HepG2 (cell line): ENCODE data around the gene SMURF2. TPM values are rescaled to one million over a fixed set of nuclear protein-coding genes. Genes with fewer than 3 reads are reported as not detected.

ENCODE experiments used
- ATAC-seq: fragments of 200-7000 bp; cut with Tn5 transposase; 3 replicates; pipeline ENCODE4 v1.9.1; 2020; ENCODE audit warnings: mild to moderate bottlenecking, moderate library complexity
- BruUV-seq: library from RNA; stranded (reverse); fragments of 400-500 nt; replicated peaks from 2 replicates; lab custom pipeline; 2021; lab: Mats Ljungman, UMichigan
- CTCF ChIA-PET: fragments of 300-600 bp; formaldehyde crosslinking; extraction: SDS; loops from one replicate; lab custom pipeline; 2021; ENCODE audit warnings: low total read pairs, inconsistent platforms, low intra/inter-chr PET ratio; lab: Yijun Ruan, JAX
- POLR2A ChIA-PET: fragments of 350-600 bp; sonication (Branson Sonifier 250); formaldehyde crosslinking; loops from one replicate; lab custom pipeline; 2020; ENCODE audit warnings: antibody characterized with exemption, inconsistent platforms; lab: Yijun Ruan, JAX
- DNase-seq: peaks from one replicate; pipeline ENCODE4 v3.0.0-alpha.2; 2015; ENCODE audit warnings: low spot score
- FAIRE-seq: peaks from 3 replicates; lab custom pipeline; 2011; peaks lifted over from hg19 to GRCh38; lab: Jason Lieb, UNC
- H2AFZ ChIP-seq: one replicate; pipeline ENCODE4 v1.6.1; 2011; ENCODE audit warnings: low read length, inconsistent platforms
- H3K27ac ChIP-seq: fragments of 300-600 bp; 3 replicates; pipeline ENCODE4 v1.8.0; 2011; ENCODE audit warnings: mixed run types, mild to moderate bottlenecking, mixed read lengths, low read length, inconsistent platforms; ENCODE audit not compliant: insufficient read depth; ENCODE audit errors: extremely low read length
- H3K27me3 ChIP-seq, 2 experiments: fragments of 200-600 bp in 1 of 2; 2 replicates in 1 of 2; 3 replicates in 1 of 2; pipeline versions ENCODE4 v1.6.0 to v1.8.0; 2011; ENCODE audit warnings: low read length in 2 of 2, mild to moderate bottlenecking in 2 of 2, moderate library complexity in 2 of 2, inconsistent platforms in 1 of 2; ENCODE audit not compliant: insufficient read depth in 2 of 2, control insufficient read depth in 1 of 2
- H3K36me3 ChIP-seq, 2 experiments: fragments of 200-600 bp in 1 of 2; replicated peaks in 1 of 2; 2 replicates in 1 of 2; 3 replicates in 1 of 2; pipeline versions ENCODE4 v1.5.1 to v1.8.0; 2011; ENCODE audit warnings: low read length in 2 of 2, inconsistent platforms in 1 of 2; ENCODE audit not compliant: insufficient read depth in 2 of 2, control insufficient read depth in 1 of 2
- H3K4me1 ChIP-seq: 2 replicates; pipeline ENCODE4 v1.5.1; 2012; ENCODE audit warnings: low read length, inconsistent platforms; ENCODE audit not compliant: insufficient read depth
- H3K4me2 ChIP-seq: 2 replicates; pipeline ENCODE4 v1.6.0; 2011; ENCODE audit warnings: low read depth, low read length, inconsistent platforms
- H3K4me3 ChIP-seq, 3 experiments: fragments of 200-600 bp in 1 of 3; sonication (generic), shearing (Covaris generic) in 1 of 3; replicated peaks in 1 of 3; 2 replicates each; pipeline ENCODE4 v1.5.1; 2011 to 2016; ENCODE audit warnings: low read length in 3 of 3, inconsistent platforms in 2 of 3, low read depth in 2 of 3, mild to moderate bottlenecking in 2 of 3, control low read depth in 1 of 3, mixed read lengths in 1 of 3; ENCODE audit not compliant: insufficient read depth in 1 of 3
- H3K79me2 ChIP-seq: one replicate; pipeline ENCODE4 v1.6.1; 2011; ENCODE audit warnings: low read length, inconsistent platforms; ENCODE audit not compliant: insufficient read depth
- H3K9ac ChIP-seq: 2 replicates; pipeline ENCODE4 v1.6.0; 2011; ENCODE audit warnings: mild to moderate bottlenecking, low read depth, low read length, inconsistent platforms; ENCODE audit not compliant: insufficient read depth
- H3K9me3 ChIP-seq: 2 replicates; pipeline ENCODE4 v1.5.1; 2012; ENCODE audit warnings: mild to moderate bottlenecking, low read length
- H4K20me1 ChIP-seq: 2 replicates; pipeline ENCODE4 v1.6.0; 2011; ENCODE audit warnings: inconsistent platforms, mild to moderate bottlenecking, low read length, moderate library complexity; ENCODE audit not compliant: insufficient read depth
- ARID2 ChIP-seq: sonication (generic); formaldehyde crosslinking; IDR thresholded peaks from 2 replicates; pipeline ENCODE4 v1.8.1; 2022; ENCODE audit warnings: mild to moderate bottlenecking, missing genetic modification reagents, borderline replicate concordance
- ETV6 ChIP-seq: sonication (generic); formaldehyde crosslinking; conservative IDR thresholded peaks from 2 replicates; pipeline ENCODE4 v1.4.0; 2020; ENCODE audit warnings: missing genetic modification reagents
- FOXA3 ChIP-seq: IDR thresholded peaks from 2 replicates; pipeline ENCODE4 v1.6.1; 2016; ENCODE audit warnings: missing genetic modification reagents, missing compliant biosample characterization
- GABPA ChIP-seq, 2 experiments: IDR thresholded peaks; 2 replicates each; pipeline ENCODE4 v1.6.1; 2011 to 2016; ENCODE audit warnings: low read depth in 2 of 2, low read length in 1 of 2, missing biosample characterization in 1 of 2, missing genetic modification characterization in 1 of 2
- HIVEP1 ChIP-seq: sonication (generic); formaldehyde crosslinking; IDR thresholded peaks from 2 replicates; pipeline ENCODE4 v1.4.0; 2020; ENCODE audit warnings: mild to moderate bottlenecking, missing genetic modification reagents
- NCOA1 ChIP-seq: sonication (generic); formaldehyde crosslinking; IDR thresholded peaks from 2 replicates; pipeline ENCODE4 v1.9.0; 2021; ENCODE audit warnings: missing genetic modification reagents
- NFIB ChIP-seq: sonication (generic); formaldehyde crosslinking; IDR thresholded peaks from 2 replicates; pipeline ENCODE4 v1.9.0; 2021; ENCODE audit warnings: missing genetic modification reagents, mild to moderate bottlenecking, borderline replicate concordance
- RFXANK ChIP-seq: IDR thresholded peaks from 2 replicates; pipeline ENCODE4 v1.6.1; 2016
- SYNCRIP ChIP-seq: fragments of 200-400 bp; formaldehyde crosslinking; IDR thresholded peaks from 2 replicates; pipeline ENCODE4 v1.6.1; 2018; ENCODE audit warnings: mild to moderate bottlenecking, low read depth, low read length; ENCODE audit not compliant: insufficient read depth
- ZNF121 ChIP-seq: sonication (generic); formaldehyde crosslinking; IDR thresholded peaks from 2 replicates; pipeline ENCODE4 v1.5.0; 2020; ENCODE audit warnings: mild to moderate bottlenecking, missing genetic modification reagents
- ZNF136 ChIP-seq: sonication (generic); formaldehyde crosslinking; IDR thresholded peaks from 2 replicates; pipeline ENCODE4 v1.8.1; 2022; ENCODE audit warnings: low read depth, mild to moderate bottlenecking, moderate library complexity, missing genetic modification reagents
- ZNF230 ChIP-seq: sonication (generic); formaldehyde crosslinking; IDR thresholded peaks from 2 replicates; pipeline ENCODE4 v1.4.0; 2020; ENCODE audit warnings: mild to moderate bottlenecking, missing genetic modification reagents
- ZNF777 ChIP-seq: sonication (generic); formaldehyde crosslinking; IDR thresholded peaks from 2 replicates; pipeline ENCODE4 v1.4.0; 2020; ENCODE audit warnings: missing genetic modification reagents
- ZNF781 ChIP-seq: sonication (generic); formaldehyde crosslinking; IDR thresholded peaks from 2 replicates; pipeline ENCODE4 v1.5.1; 2020; ENCODE audit warnings: borderline replicate concordance, mild to moderate bottlenecking, missing genetic modification reagents; ENCODE audit errors: not compliant biosample characterization
- WGBS: methylation state at CpG from one replicate; pipeline ENCODE4 v1.1.6; 2017; ENCODE audit warnings: low lambda C conversion rate; 5-methylcytosine and 5-hydroxymethylcytosine counted together
- in situ Hi-C: cut with HindIII; loops from 2 replicates; pipeline ENCODE4 v1.10.0; 2017; ENCODE audit warnings: low pct_unique_long_range_greater_than_20kb; ENCODE audit not compliant: extremely low pct_ligation_motif_present
- intact Hi-C: fragments of 100-400 bp; cut with micrococcal nuclease; formaldehyde crosslinking; loops from one replicate; pipeline ENCODE4 v1.10.0; 2022; ENCODE audit not compliant: unreplicated experiment
- polyA plus RNA-seq, 8 experiments: library from polyadenylated mRNA; depleted of rRNA in 3 of 8; stranded (reverse) in 7 of 8; unstranded in 1 of 8; fragments of >200 nt; fragmentation: Illumina TruSeq in 4 of 8; extraction: Trizol in 4 of 8; gene quantifications; 2 replicates each; pipeline versions ENCODE4 v1.2.1 to v1.2.3, GENCODE V29; 2011 to 2016; ENCODE audit warnings: low read depth in 4 of 8, missing spikeins in 1 of 8, mixed read lengths in 1 of 8; ENCODE audit not compliant: insufficient read depth in 1 of 8
- total RNA-seq, 5 experiments: library from RNA; depleted of rRNA; stranded (reverse); fragments of >200 nt; fragmentation: Illumina TruSeq; extraction: Trizol; gene quantifications; 2 replicates each; pipeline ENCODE4 v1.2.3, GENCODE V29; 2016; ENCODE audit warnings: low read depth in 1 of 5
- TF ChIP-seq, protein P1 (sequence below): sonication (generic); formaldehyde crosslinking; IDR thresholded peaks from 2 replicates; pipeline ENCODE4 v1.8.0; 2022; ENCODE audit warnings: missing genetic modification reagents, mild to moderate bottlenecking, borderline replicate concordance
- TF ChIP-seq, protein P2 (sequence below): conservative IDR thresholded peaks from 2 replicates; pipeline ENCODE4 v1.6.1; 2018; ENCODE audit warnings: missing genetic modification reagents
- TF ChIP-seq, protein P3 (sequence below), 2 experiments: fragments of 450-650 bp in 1 of 2; sonication (generic) in 1 of 2; formaldehyde crosslinking; IDR thresholded peaks; 2 replicates each; pipeline versions ENCODE4 v1.5.0 to v1.8.0; 2020 to 2022; ENCODE audit warnings: mild to moderate bottlenecking in 1 of 2, missing genetic modification reagents in 1 of 2

SMURF2 gene
- total and polyA plus RNA-seq, 2 of the 13 experiments (the other 11 are each of a cell fraction or from before 2014, with no cell fraction given), result 14.9 to 24.3 TPM

DNA sequence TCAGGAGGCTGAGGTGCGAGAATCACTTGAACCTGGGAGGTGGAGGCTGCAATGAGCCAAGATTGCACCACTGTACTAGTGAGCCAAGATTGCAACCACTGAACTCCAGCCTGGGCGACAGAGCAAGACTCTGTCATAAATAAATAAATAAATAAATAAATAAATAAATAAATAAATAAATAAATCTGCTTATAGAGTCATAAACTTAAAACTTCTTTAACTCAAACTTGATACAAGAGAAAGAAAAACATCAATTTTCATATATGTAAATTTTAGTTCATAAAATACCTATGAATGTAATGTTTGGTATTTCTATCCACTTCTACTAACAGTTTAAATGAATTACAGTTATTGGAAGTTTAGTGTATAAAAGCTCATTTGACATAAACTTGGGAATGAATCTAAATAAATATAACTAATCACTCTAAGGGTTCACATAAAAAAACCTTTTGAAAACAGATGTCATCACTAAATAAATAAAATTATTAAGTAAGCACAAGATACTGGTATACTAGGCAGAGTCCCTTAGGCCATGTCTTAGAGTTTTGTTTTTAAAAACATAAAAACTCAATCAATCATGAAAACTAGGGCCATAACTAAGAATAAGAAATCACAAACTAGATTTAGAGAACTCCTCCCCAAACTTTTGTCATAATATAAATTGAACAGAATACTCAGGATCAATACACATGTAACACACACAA lies 54.1 kb downstream of the SMURF2 start:
- CTCF ChIA-PET, result no interaction called here
- no peak for FAIRE-seq
- H3K27ac ChIP-seq, result no peak overlapping the region

More for the DNA sequence above, 54.1 kb downstream of the SMURF2 start:
- H3K36me3 ChIP-seq, result no peaks in the 10 kb centered on the region; a peak in 1 of 5 replicates
- no peak for TF ChIP-seq NCOA1
- TF ChIP-seq FOXA3, result no peak
- TF ChIP-seq HIVEP1, result no peak
- TF ChIP-seq, protein P1, sequence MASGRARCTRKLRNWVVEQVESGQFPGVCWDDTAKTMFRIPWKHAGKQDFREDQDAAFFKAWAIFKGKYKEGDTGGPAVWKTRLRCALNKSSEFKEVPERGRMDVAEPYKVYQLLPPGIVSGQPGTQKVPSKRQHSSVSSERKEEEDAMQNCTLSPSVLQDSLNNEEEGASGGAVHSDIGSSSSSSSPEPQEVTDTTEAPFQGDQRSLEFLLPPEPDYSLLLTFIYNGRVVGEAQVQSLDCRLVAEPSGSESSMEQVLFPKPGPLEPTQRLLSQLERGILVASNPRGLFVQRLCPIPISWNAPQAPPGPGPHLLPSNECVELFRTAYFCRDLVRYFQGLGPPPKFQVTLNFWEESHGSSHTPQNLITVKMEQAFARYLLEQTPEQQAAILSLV (CRISPR knock-in tag), result no peak
- no peak for TF ChIP-seq ZNF121 (CRISPR knock-in tag)
- TF ChIP-seq NFIB (CRISPR knock-in tag), result no peak
- TF ChIP-seq ETV6 (CRISPR knock-in tag), result no peak
- TF ChIP-seq, protein P2, sequence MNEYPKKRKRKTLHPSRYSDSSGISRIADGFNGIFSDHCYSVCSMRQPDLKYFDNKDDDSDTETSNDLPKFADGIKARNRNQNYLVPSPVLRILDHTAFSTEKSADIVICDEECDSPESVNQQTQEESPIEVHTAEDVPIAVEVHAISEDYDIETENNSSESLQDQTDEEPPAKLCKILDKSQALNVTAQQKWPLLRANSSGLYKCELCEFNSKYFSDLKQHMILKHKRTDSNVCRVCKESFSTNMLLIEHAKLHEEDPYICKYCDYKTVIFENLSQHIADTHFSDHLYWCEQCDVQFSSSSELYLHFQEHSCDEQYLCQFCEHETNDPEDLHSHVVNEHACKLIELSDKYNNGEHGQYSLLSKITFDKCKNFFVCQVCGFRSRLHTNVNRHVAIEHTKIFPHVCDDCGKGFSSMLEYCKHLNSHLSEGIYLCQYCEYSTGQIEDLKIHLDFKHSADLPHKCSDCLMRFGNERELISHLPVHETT (CRISPR knock-in tag), result no peak
- no peak for TF ChIP-seq ZNF230 (CRISPR knock-in tag)
- no peak for TF ChIP-seq ZNF136 (CRISPR knock-in tag)
- TF ChIP-seq ARID2 (CRISPR knock-in tag), result no peak
- no peak for TF ChIP-seq SYNCRIP
- no peak for TF ChIP-seq RFXANK (CRISPR knock-in tag)
- no peak for TF ChIP-seq ZNF777 (CRISPR knock-in tag)
- TF ChIP-seq GABPA (IDR thresholded peaks at IDR 0.05; ENCODE audit: low read depth, low read length), result no peak
- no peak for TF ChIP-seq GABPA (CRISPR knock-in tag; IDR thresholded peaks at IDR 0.05; ENCODE audit: low read depth)
- TF ChIP-seq, protein P3, sequence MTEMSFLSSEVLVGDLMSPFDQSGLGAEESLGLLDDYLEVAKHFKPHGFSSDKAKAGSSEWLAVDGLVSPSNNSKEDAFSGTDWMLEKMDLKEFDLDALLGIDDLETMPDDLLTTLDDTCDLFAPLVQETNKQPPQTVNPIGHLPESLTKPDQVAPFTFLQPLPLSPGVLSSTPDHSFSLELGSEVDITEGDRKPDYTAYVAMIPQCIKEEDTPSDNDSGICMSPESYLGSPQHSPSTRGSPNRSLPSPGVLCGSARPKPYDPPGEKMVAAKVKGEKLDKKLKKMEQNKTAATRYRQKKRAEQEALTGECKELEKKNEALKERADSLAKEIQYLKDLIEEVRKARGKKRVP (CRISPR knock-in tag; IDR thresholded peaks at IDR 0.05), result no peak
- no peak for TF ChIP-seq ZNF781 (CRISPR knock-in tag)
- TF ChIP-seq, all 625 proteins: peak for 0
- H2AFZ ChIP-seq, result no peak overlapping the region
- intact Hi-C loops (no loop called here), in situ Hi-C loops (no loop called here)
- no peaks in the 10 kb centered on the region for H3K27me3 ChIP-seq
- ATAC-seq, result no peak
- BruUV-seq, result no TSS peak
- no peak overlapping the region for H3K4me2 ChIP-seq
- peaks cover 13% of the 10 kb centered on the region for H3K4me1 ChIP-seq
- no peak overlapping the region for H3K9ac ChIP-seq
- H3K4me3 ChIP-seq, result no peak overlapping the region
- WGBS, result 97% methylated on average over 2 of the region's 2 CpGs
- H4K20me1 ChIP-seq, result peaks cover 5% of the 10 kb centered on the region
- H3K79me2 ChIP-seq, result peaks cover 7% of the 10 kb centered on the region
- DNase-seq, result no peak
- no peaks in the 10 kb centered on the region for H3K9me3 ChIP-seq
- POLR2A ChIA-PET, result no interaction called here
